Measurements from ENCODE around the gene KIAA0232. TPM values are rescaled to one million over a fixed set of nuclear protein-coding genes. Genes with fewer than 3 reads are reported as not detected.

Gene KIAA0232
- total RNA-seq, 4 donors from 2014 or later = 34.6 to 54.0 (median 47.8) TPM

DNA sequence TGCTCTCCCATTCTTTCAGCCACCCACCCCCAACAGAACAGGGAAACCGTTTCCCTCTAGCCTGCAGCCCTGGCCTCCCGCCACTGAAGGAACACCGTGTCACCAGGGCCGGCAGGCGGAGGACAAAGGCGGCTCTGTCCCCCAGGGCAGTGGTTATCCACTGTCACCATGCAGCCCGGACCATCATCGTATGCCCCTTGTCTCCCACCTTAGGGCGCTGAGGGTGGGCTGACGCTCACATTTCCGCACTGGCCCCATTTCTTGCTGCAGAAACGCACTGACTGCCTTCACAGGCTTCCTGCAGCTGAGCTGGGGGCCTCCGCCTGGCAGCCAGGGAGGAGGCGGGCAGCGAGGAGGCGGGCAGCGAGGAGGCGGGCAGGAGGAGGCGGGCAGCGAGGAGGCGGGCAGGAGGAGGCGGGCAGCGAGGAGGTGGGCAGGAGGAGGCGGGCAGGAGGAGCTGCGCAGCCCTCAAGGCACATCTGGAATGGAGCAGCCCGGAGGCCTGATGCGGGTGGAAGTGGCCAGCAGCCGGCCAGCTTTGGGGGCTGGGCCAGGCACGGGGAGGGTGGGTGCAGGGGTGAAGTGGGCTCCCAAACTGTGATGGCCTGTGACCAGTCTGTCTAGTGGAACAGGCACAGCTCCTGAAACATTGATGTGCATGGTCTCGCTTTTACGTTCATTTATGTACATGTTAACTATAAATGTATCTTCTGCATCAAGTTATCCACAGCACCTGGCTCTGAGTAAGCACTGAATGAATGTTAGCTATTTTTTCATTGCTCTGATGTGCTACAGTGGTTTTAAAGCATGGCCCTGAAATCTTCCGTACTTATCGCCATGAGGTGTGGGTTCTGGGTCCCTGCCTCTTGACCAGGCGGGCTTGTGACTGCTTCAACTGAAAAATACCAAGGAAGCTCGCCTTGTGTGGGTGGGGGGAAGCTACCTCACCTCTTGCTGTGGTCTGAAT, 20.6 kb upstream of the KIAA0232 start:
- 86% methylated on average over 30 of the region's 35 CpGs for WGBS
- no peak for DNase-seq (ENCODE audit: extremely low spot score)

DNA sequence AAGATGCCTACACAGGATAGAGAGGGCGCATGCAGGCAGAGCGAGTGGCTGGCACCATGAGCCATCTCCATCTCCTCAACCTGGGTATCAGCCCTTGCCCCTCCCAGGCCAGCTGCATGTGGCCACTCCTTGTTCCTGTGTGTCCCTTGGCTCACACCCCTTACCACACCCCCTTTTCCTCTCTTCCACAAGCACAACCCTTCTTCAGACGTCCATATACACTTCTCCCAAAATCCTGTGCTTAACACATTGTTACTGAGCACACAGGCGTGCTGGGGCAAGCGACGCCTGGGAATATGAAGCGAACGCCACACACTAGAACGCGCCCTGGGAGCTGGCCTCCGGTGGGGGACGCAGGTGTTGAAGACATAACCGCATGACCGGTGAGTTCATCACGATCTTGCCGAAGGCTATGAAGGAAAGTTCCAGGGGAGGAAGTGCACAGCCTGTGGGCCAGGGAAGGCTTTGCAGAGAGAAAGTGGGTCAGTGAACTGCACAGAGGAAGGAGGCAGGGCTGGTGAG, 19.1 kb upstream of the KIAA0232 start:
- TF ChIP-seq POLR2A (IDR thresholded peaks at IDR 0.05; ENCODE audit: low read depth) = no peak
- TF ChIP-seq CTCF (IDR thresholded peaks at IDR 0.05) = no peak
- TF ChIP-seq POLR2AphosphoS5 (IDR thresholded peaks at IDR 0.05) = no peak
- no peak for TF ChIP-seq EP300 (IDR thresholded peaks at IDR 0.05)
- no peak overlapping the region for H3K27ac ChIP-seq (replicated peaks in 1 of 4)
- no peaks in the 10 kb centered on the region for H3K9me3 ChIP-seq
- intact Hi-C loops (cut with DNase I) = no loop called here
- 82% methylated on average over 16 of the region's 16 CpGs for WGBS
- H3K36me3 ChIP-seq = no peaks in the 10 kb centered on the region
- peaks cover 7 to 15% (median 13%) of the 10 kb centered on the region in 4 donors for H3K4me1 ChIP-seq
- no peak for DNase-seq (ENCODE audit: extremely low spot score)
- H3K27me3 ChIP-seq = no peaks in the 10 kb centered on the region
- H3K4me3 ChIP-seq = no peak overlapping the region

More for the DNA sequence above, 20.6 kb upstream of the KIAA0232 start:
- Histone ChIP-seq H3K36me3 (no peaks in the 10 kb centered on the region), H3K9me3 (no peaks in the 10 kb centered on the region), H3K27me3 (no peaks in the 10 kb centered on the region), H3K4me3 (no peak overlapping the region), H3K4me1 (peaks cover 0 to under 1% (median 0%) of the 10 kb centered on the region in 4 donors), H3K27ac (replicated peaks in 1 of 4) (no peak overlapping the region)
- TF ChIP-seq POLR2A (IDR thresholded peaks at IDR 0.05; ENCODE audit: low read depth) = no peak
- no peak for TF ChIP-seq CTCF (IDR thresholded peaks at IDR 0.05)
- no peak for TF ChIP-seq EP300 (IDR thresholded peaks at IDR 0.05)
- intact Hi-C loops (cut with DNase I) = no loop called here

DNA sequence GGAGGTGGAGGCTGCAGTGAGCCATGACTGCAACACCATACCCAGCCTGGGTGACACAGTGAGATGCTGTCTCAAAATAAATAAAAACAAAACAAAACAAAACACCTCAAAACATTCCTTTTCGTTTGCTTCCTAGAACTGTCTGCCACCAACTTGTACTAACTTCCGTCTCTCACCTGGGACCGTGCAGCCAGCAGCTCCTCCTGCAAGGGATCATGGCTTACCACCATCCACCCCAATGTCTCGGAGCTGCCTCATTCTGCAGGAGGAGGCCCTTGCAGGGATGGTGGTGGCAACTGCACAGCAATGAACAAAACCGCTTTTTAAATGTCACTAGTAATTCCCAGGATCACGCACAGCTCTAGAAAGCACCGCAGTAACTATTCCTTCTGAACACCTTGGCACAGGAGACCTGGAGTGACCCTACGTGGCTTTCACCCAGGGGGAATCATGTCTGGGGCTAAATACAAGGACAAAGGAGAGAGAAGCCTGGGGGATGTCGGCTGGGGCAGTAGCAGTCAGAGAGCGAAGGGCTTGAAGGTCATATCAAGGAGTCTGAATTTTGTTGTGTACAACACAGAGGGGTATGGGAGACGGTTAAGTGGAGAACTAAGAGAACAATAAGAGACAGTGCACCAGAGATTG, 17.4 kb upstream of the KIAA0232 start:
- intact Hi-C loops (cut with DNase I) = no loop called here
- Histone ChIP-seq H3K4me1 (peaks cover 15 to 19% (median 17%) of the 10 kb centered on the region in 4 donors), H3K9me3 (no peaks in the 10 kb centered on the region), H3K36me3 (no peaks in the 10 kb centered on the region), H3K4me3 (no peak overlapping the region), H3K27me3 (no peaks in the 10 kb centered on the region), H3K27ac (replicated peaks in 1 of 4) (no peak overlapping the region)
- TF ChIP-seq POLR2A (IDR thresholded peaks at IDR 0.05; ENCODE audit: low read depth) (no peak), EP300 (IDR thresholded peaks at IDR 0.05) (no peak), POLR2AphosphoS5 (IDR thresholded peaks at IDR 0.05) (no peak), CTCF (IDR thresholded peaks at IDR 0.05) (no peak)
- no peak for DNase-seq (ENCODE audit: extremely low spot score)
- WGBS = 87% methylated on average over 11 of the region's 11 CpGs

- peaks cover 15 to 21% (median 18%) of the 10 kb centered on the region in 4 donors for H3K4me1 ChIP-seq
- TF ChIP-seq POLR2AphosphoS5 (IDR thresholded peaks at IDR 0.05) (no peak), EP300 (IDR thresholded peaks at IDR 0.05) (no peak), POLR2A (IDR thresholded peaks at IDR 0.05; ENCODE audit: low read depth) (no peak)
- no peak overlapping the region for H3K4me3 ChIP-seq
- no peak overlapping the region for H3K27ac ChIP-seq (replicated peaks in 1 of 4)
- WGBS = 97% methylated on average over 2 of the region's 2 CpGs
- intact Hi-C loops (cut with DNase I) = no loop called here
- H3K9me3 ChIP-seq = no peaks in the 10 kb centered on the region
- no peaks in the 10 kb centered on the region for H3K36me3 ChIP-seq
- no peaks in the 10 kb centered on the region for H3K27me3 ChIP-seq
- DNase-seq (ENCODE audit: extremely low spot score) = no peak
These were observed 16.8 kb upstream of the KIAA0232 start for GRCh38 chr4:6765703-6766102.

- DNase-seq (ENCODE audit: extremely low spot score) = no peak
- intact Hi-C loops (cut with DNase I) = no loop called here
- Histone ChIP-seq H3K9me3 (no peaks in the 10 kb centered on the region), H3K36me3 (no peaks in the 10 kb centered on the region), H3K27ac (replicated peaks in 1 of 4) (no peak overlapping the region), H3K27me3 (no peaks in the 10 kb centered on the region), H3K4me1 (peaks cover 15 to 22% (median 21%) of the 10 kb centered on the region in 4 donors), H3K4me3 (no peak overlapping the region)
- WGBS = 52% methylated on average over 6 of the region's 6 CpGs
- no peak for TF ChIP-seq POLR2AphosphoS5 (IDR thresholded peaks at IDR 0.05)
- no peak for TF ChIP-seq POLR2A (IDR thresholded peaks at IDR 0.05; ENCODE audit: low read depth)
- TF ChIP-seq CTCF (IDR thresholded peaks at IDR 0.05) = no peak
- no peak for TF ChIP-seq EP300 (IDR thresholded peaks at IDR 0.05)
These were observed 15.2 kb upstream of the KIAA0232 start for GRCh38 chr4:6767386-6767747.

Measured in esophagus muscularis mucosa (tissue), 4 donors.